Right atrium auricular region (tissue), 2 donors: ENCODE measurements around the gene TAL1. TPM values are rescaled to one million over a fixed set of nuclear protein-coding genes. Genes with fewer than 3 reads are reported as not detected.

Experiments
- DNase-seq: peaks from one replicate; pipeline ENCODE4 v3.0.0-alpha.2; 2019; ENCODE audit warnings: low spot score
- H3K27ac ChIP-seq, 2 donors: fragments of 200-600 bp; sonication (generic); 1 replicate in 1 of 2; 2 replicates in 1 of 2; pipeline ENCODE4 v1.5.1; 2016 to 2019
- H3K27me3 ChIP-seq, 2 donors: fragments of 200-600 bp; sonication (generic); one replicate each; pipeline versions ENCODE4 v1.5.1 to v1.6.0; 2017 to 2019
- H3K36me3 ChIP-seq: fragments of 200-600 bp; sonication (generic); one replicate; pipeline ENCODE4 v1.5.1; 2016
- H3K4me1 ChIP-seq, 2 donors: fragments of 200-600 bp; sonication (generic); one replicate each; pipeline versions ENCODE4 v1.5.1 to v1.6.0; 2017 to 2019
- H3K4me3 ChIP-seq, 2 donors: fragments of 200-600 bp; sonication (generic); 1 replicate in 1 of 2; 2 replicates in 1 of 2; pipeline ENCODE4 v1.5.1; 2017 to 2019; ENCODE audit warnings: mild to moderate bottlenecking in 1 of 2, moderate library complexity in 1 of 2
- H3K9me3 ChIP-seq, 2 donors: fragments of 200-600 bp; sonication (generic); one replicate each; pipeline ENCODE4 v1.5.1; 2019
- CTCF ChIP-seq, 2 donors: fragments of 200-600 bp; sonication (generic); IDR thresholded peaks; one replicate each; pipeline ENCODE4 v1.5.1; 2019; ENCODE audit warnings: antibody characterized with exemption in 2 of 2
- total RNA-seq, 2 donors: library from RNA; depleted of rRNA; stranded (reverse); fragments of >200 nt; gene quantifications; one replicate each; pipeline ENCODE4 v1.1.0, GENCODE V29; 2016

Gene TAL1
- total RNA-seq, 2 donors from 2014 or later: 3.1 to 4.1 TPM

DNA sequence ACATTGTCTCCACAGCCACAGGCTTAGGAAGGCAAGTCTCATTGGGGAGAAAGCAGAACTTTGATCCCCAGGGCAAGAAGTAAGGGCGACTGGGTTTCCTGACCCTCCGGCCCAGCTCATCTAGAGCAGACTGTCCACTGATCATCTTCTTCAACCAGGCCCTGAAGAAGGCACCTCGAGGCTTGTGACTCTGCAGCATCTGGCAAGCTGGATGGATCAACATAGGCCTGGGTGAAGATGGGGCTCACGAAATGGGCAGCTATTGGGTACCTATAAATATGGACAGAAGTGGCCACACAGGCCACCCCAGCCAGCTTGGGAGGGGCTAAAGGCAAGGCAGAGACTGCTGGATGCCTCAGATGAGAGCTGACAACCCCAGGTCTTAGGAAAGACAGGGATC is 13.0 kb downstream of the TAL1 start:
- Histone ChIP-seq H3K9me3 (no peaks in the 10 kb centered on the region), H3K27ac (no peak overlapping the region), H3K27me3 (peaks cover 0 to 7% of the 10 kb centered on the region in 2 donors), H3K4me3 (no peak overlapping the region), H3K36me3 (no peaks in the 10 kb centered on the region), H3K4me1 (no peaks in the 10 kb centered on the region)
- no peak for DNase-seq
- TF ChIP-seq CTCF (IDR thresholded peaks at IDR 0.05): no peak

DNA sequence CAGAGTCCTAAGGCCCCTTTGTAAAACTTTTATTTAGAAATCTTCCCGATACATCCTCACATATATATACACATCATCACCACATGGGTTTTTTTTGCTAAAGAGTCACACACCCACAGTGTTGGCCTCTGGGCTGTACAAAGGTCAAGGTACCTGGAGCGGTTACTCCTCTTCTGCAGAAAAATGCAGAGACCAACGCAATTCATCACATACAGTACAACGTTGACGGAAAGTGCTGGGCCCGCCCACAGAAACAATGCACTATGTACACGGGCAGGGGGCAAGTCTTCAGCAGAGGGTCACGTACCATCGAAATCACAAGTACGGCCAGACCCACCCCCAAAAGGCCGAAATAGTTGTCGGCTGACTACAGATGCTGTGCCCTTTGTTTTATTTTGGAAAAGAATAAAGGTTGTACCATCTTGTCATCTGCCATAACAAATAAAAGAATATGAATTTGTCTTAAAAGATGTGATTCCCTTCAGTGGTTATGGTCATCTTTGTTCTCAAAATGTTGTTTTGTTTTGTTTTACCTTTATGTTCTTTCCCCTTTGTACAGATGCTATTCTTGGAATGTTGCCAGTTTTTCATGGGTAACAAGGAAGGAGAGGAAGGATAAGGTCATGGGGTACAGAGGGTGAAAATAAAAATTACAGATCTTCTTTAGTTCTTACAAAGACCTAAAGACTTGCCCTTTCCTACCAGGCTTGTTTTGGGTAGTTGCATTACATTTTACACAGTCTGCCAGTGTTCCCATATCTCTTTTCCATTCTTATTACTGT is 15.6 kb downstream of the TAL1 start:
- no peaks in the 10 kb centered on the region for H3K27me3 ChIP-seq
- DNase-seq: no peak
- no peaks in the 10 kb centered on the region for H3K9me3 ChIP-seq
- no peak overlapping the region for H3K27ac ChIP-seq
- H3K36me3 ChIP-seq: no peaks in the 10 kb centered on the region
- peaks cover 0 to 9% of the 10 kb centered on the region in 2 donors for H3K4me1 ChIP-seq
- TF ChIP-seq CTCF (IDR thresholded peaks at IDR 0.05): no peak
- H3K4me3 ChIP-seq: no peak overlapping the region

DNA sequence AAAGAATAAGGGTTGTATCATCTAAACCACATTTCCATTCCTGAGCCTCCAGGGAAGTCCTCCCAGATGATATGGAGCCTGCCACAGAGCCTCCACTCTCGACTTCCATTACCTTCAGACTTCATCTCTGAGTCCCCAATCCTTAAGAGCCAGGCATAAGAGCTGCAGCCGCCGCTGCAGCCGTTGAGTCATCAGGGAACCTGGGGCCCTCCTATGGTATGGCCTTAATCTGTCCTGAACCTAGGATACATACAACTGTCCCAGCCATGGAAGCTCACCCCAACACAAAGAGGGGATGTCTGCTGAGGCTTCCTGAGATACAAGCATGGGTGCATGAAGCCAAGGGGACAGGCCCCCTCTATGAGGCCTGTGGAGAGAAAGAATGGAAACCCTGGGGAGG is 16.3 kb downstream of the TAL1 start:
- no peak overlapping the region for H3K27ac ChIP-seq
- H3K36me3 ChIP-seq: no peaks in the 10 kb centered on the region
- H3K4me1 ChIP-seq: peaks cover 0 to 16% of the 10 kb centered on the region in 2 donors
- no peaks in the 10 kb centered on the region for H3K27me3 ChIP-seq
- no peak for DNase-seq
- no peak overlapping the region for H3K4me3 ChIP-seq
- no peaks in the 10 kb centered on the region for H3K9me3 ChIP-seq
- no peak for TF ChIP-seq CTCF (IDR thresholded peaks at IDR 0.05)

- no peak for DNase-seq
- Histone ChIP-seq H3K36me3 (no peaks in the 10 kb centered on the region), H3K4me3 (no peak overlapping the region), H3K9me3 (no peaks in the 10 kb centered on the region), H3K4me1 (peaks cover 0 to 16% of the 10 kb centered on the region in 2 donors), H3K27me3 (no peaks in the 10 kb centered on the region), H3K27ac (no peak overlapping the region)
- TF ChIP-seq CTCF (IDR thresholded peaks at IDR 0.05): no peak
Observed at GRCh38 chr1:47214549-47214948, 17.5 kb downstream of the TAL1 start.

DNA sequence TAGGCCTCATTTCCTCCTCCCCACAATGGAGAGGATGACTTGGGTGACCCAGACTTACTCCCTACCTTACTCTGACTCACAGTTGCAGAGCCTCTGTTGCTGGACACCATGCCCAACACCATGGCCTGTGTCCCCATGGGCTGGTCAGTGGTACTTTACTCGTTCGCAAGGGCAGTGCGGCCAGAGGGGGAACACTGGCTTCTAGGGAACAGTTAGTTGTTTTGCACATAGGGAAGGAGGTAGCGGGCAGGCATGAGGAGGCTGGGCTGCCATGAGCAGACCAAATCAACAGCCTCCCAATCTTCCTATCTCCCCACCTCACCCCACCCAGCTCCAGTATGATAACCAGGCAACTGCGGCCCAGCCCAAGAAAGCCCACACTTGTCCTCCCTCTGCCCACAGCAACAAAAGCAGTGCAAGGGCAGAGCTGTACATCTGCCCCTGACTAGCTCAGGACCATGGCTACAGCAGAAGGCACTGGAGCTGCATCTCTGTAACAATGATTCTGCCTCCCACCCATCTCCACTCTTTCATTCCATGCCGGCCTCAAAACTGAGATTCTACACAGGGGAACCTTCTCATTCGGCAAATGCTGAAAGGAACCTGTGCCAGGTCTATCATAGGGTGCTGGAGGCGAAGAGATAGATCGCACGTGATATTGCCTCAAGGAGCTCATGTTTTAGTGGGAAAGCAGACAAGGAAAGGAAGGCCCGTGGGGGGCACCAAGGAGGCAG is 18.6 kb downstream of the TAL1 start:
- no peak for DNase-seq
- H3K27me3 ChIP-seq: no peaks in the 10 kb centered on the region
- H3K4me3 ChIP-seq: no peak overlapping the region
- no peak for TF ChIP-seq CTCF (IDR thresholded peaks at IDR 0.05)
- no peaks in the 10 kb centered on the region for H3K36me3 ChIP-seq
- no peak overlapping the region for H3K27ac ChIP-seq
- H3K9me3 ChIP-seq: no peaks in the 10 kb centered on the region
- H3K4me1 ChIP-seq: peaks cover 0 to 16% of the 10 kb centered on the region in 2 donors
